HEK293 (cell line): ENCODE measurements around the gene PPP2R2D.

ENCODE experiments used
- CTCF ChIA-PET: fragments of 350-600 bp; formaldehyde crosslinking; extraction: SDS; loops from one replicate; lab custom pipeline; 2021; ENCODE audit warnings: antibody characterized with exemption; lab: Yijun Ruan, JAX
- POLR2A ChIA-PET: fragments of 300-600 bp; formaldehyde crosslinking; extraction: SDS; loops from one replicate; lab custom pipeline; 2020; ENCODE audit warnings: antibody characterized with exemption, inconsistent platforms; lab: Yijun Ruan, JAX
- H3K27ac ChIP-seq: fragments of 200-500 bp; sonication (Bioruptor generic); 2 replicates; pipeline ENCODE4 v1.5.1; 2014; ENCODE audit warnings: low read depth, low read length, control low read depth, inconsistent platforms; ENCODE audit errors: extremely low read depth
- H3K36me3 ChIP-seq, 2 experiments: fragments of 200-500 bp in 1 of 2; sonication (Bioruptor generic) in 1 of 2; 1 replicate in 1 of 2; 2 replicates in 1 of 2; pipeline ENCODE4 v1.5.1; 2014 to 2017; ENCODE audit warnings: inconsistent platforms in 2 of 2, low read length in 2 of 2; ENCODE audit not compliant: control insufficient read depth in 2 of 2, insufficient read depth in 1 of 2
- H3K4me1 ChIP-seq: fragments of 200-500 bp; sonication (Bioruptor generic); 2 replicates; pipeline ENCODE4 v1.5.1; 2014; ENCODE audit warnings: mild to moderate bottlenecking, low read length, inconsistent platforms; ENCODE audit not compliant: control insufficient read depth, insufficient read depth
- H3K4me3 ChIP-seq: 2 replicates; pipeline ENCODE4 v1.5.1; 2011; ENCODE audit warnings: low read depth, mild to moderate bottlenecking, control low read depth, low read length, moderate library complexity
- H3K9me3 ChIP-seq: fragments of 200-500 bp; sonication (Bioruptor generic); 2 replicates; pipeline ENCODE4 v1.5.1; 2014; ENCODE audit warnings: low read depth, low read length, inconsistent platforms; ENCODE audit not compliant: control insufficient read depth, insufficient read depth
- BCL11B ChIP-seq: fragments of 450-650 bp; formaldehyde crosslinking; IDR thresholded peaks from 2 replicates; pipeline ENCODE4 v1.5.1; 2016; ENCODE audit warnings: low read depth, missing biosample characterization, missing genetic modification characterization
- GLIS1 ChIP-seq: fragments of 450-650 bp; formaldehyde crosslinking; IDR thresholded peaks from 2 replicates; pipeline ENCODE4 v1.5.1; 2016; ENCODE audit warnings: missing biosample characterization, missing genetic modification characterization
- IKZF3 ChIP-seq: fragments of 450-650 bp; IDR thresholded peaks from 2 replicates; pipeline ENCODE4 v1.5.0; 2018; ENCODE audit warnings: missing biosample characterization, mild to moderate bottlenecking, missing genetic modification characterization, moderate library complexity
- KLF16 ChIP-seq: fragments of 450-650 bp; formaldehyde crosslinking; IDR thresholded peaks from 2 replicates; pipeline ENCODE4 v1.5.1; 2017; ENCODE audit warnings: missing biosample characterization, missing genetic modification characterization
- REST ChIP-seq: fragments of 450-650 bp; formaldehyde crosslinking; IDR thresholded peaks from 2 replicates; pipeline ENCODE4 v1.5.1; 2016; ENCODE audit warnings: missing biosample characterization, missing genetic modification characterization
- SCRT1 ChIP-seq: fragments of 450-650 bp; formaldehyde crosslinking; IDR thresholded peaks from 2 replicates; pipeline ENCODE4 v1.5.1; 2016; ENCODE audit warnings: missing biosample characterization, missing genetic modification characterization, borderline replicate concordance
- ZEB2 ChIP-seq: fragments of 450-650 bp; formaldehyde crosslinking; IDR thresholded peaks from 2 replicates; pipeline ENCODE4 v1.5.1; 2016; ENCODE audit warnings: missing biosample characterization, missing genetic modification characterization
- ZFP3 ChIP-seq: fragments of 450-650 bp; formaldehyde crosslinking; IDR thresholded peaks from 2 replicates; pipeline ENCODE4 v1.5.1; 2016; ENCODE audit warnings: low read depth, missing biosample characterization, missing genetic modification characterization
- ZFP37 ChIP-seq: fragments of 450-650 bp; formaldehyde crosslinking; IDR thresholded peaks from 2 replicates; pipeline ENCODE4 v1.5.1; 2016; ENCODE audit warnings: missing biosample characterization, missing genetic modification characterization
- ZNF133 ChIP-seq: fragments of 450-650 bp; formaldehyde crosslinking; IDR thresholded peaks from 2 replicates; pipeline ENCODE4 v1.5.1; 2016; ENCODE audit warnings: missing biosample characterization, missing genetic modification characterization
- ZNF280D ChIP-seq: fragments of 450-650 bp; formaldehyde crosslinking; IDR thresholded peaks from 2 replicates; pipeline ENCODE4 v1.5.1; 2016; ENCODE audit warnings: missing biosample characterization, missing genetic modification characterization
- ZNF311 ChIP-seq: fragments of 450-650 bp; formaldehyde crosslinking; IDR thresholded peaks from 2 replicates; pipeline ENCODE4 v1.5.1; 2017; ENCODE audit warnings: missing biosample characterization, missing genetic modification characterization, borderline replicate concordance
- ZNF366 ChIP-seq: fragments of 450-650 bp; formaldehyde crosslinking; conservative IDR thresholded peaks from 2 replicates; pipeline ENCODE4 v1.5.1; 2016; ENCODE audit warnings: missing biosample characterization, missing genetic modification characterization
- ZNF391 ChIP-seq: fragments of 450-650 bp; formaldehyde crosslinking; IDR thresholded peaks from 2 replicates; pipeline ENCODE4 v1.5.1; 2016; ENCODE audit warnings: low read depth, missing biosample characterization, missing genetic modification characterization, borderline replicate concordance
- ZNF404 ChIP-seq: fragments of 450-650 bp; formaldehyde crosslinking; IDR thresholded peaks from 2 replicates; pipeline ENCODE4 v1.5.1; 2017; ENCODE audit warnings: missing biosample characterization, missing genetic modification characterization
- ZNF488 ChIP-seq: fragments of 450-650 bp; formaldehyde crosslinking; IDR thresholded peaks from 2 replicates; pipeline ENCODE4 v1.5.1; 2016; ENCODE audit warnings: missing biosample characterization, missing genetic modification characterization
- ZNF621 ChIP-seq: fragments of 450-650 bp; formaldehyde crosslinking; IDR thresholded peaks from 2 replicates; pipeline ENCODE4 v1.5.1; 2017; ENCODE audit warnings: missing biosample characterization, missing genetic modification characterization
- ZNF791 ChIP-seq: fragments of 450-650 bp; formaldehyde crosslinking; IDR thresholded peaks from 2 replicates; pipeline ENCODE4 v1.5.1; 2016; ENCODE audit warnings: missing biosample characterization, missing genetic modification characterization
- ZSCAN30 ChIP-seq: fragments of 450-650 bp; IDR thresholded peaks from 2 replicates; pipeline ENCODE4 v1.5.1; 2018; ENCODE audit warnings: missing biosample characterization, mild to moderate bottlenecking, missing genetic modification characterization, moderate library complexity
- TF ChIP-seq, protein P1 (sequence below): fragments of 450-650 bp; formaldehyde crosslinking; IDR thresholded peaks from 2 replicates; pipeline ENCODE4 v1.5.1; 2017; ENCODE audit warnings: missing biosample characterization, missing genetic modification characterization

Gene PPP2R2D

DNA sequence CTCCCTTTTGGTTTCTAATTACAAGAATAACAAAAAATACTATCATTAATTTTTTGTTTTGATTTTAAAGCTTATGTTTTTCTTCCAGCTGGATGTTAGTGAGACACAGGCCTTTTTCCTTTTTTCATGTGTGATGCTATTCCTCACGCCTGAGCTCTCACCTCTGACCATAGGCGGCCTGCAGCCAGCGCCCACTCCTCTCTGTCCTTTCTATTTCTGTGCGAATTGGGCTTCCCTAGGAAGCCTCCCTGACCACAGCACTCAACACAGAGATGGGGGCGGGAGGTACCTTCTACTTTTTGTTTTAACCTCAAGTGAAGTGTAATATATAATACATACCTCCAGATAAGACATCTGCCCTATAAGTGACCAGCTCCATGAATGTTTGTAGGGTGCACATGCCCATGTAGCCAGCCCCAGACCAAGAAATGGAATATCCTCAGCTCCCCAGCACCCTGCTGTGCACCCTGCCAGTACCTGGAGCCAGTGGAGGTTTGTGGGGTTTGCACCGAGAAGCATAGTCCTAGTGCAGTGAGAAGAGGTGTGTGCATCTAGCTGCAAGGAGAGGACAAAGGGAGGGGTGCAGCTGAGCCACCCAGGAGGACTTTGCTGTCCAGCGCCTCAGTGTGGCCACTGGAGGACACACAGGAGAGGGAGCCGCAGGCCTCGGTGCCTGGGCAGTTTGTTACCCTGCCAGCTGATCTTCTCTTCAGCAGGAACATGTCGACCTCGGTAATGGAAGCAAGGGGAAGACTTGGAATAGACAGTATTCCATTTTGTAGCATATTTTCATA lies 42.4 kb downstream of the PPP2R2D start:
- Histone ChIP-seq H3K27ac (no peak overlapping the region), H3K4me1 (no peaks in the 10 kb centered on the region), H3K36me3 (peaks cover 22 to 90% of the 10 kb centered on the region in 2 experiments), H3K9me3 (no peaks in the 10 kb centered on the region)
- CTCF ChIA-PET, result interaction anchor here (1.0 to 2.9 kb wide), 6 partner anchors 11 to 57 kb away, joined by 3 to 10 read pairs (median 6); no protein-coding TSS in a partner anchor
- no peak for TF ChIP-seq ZNF133 (tag by site-specific recombination)
- no peak for TF ChIP-seq IKZF3
- no peak for TF ChIP-seq ZNF311 (tag by site-specific recombination)
- no peak for TF ChIP-seq SCRT1 (tag by site-specific recombination)
- no peak for TF ChIP-seq ZNF391 (tag by site-specific recombination)
- no peak for TF ChIP-seq BCL11B (tag by site-specific recombination)
- TF ChIP-seq ZNF280D (tag by site-specific recombination), result no peak
- no peak for TF ChIP-seq GLIS1 (tag by site-specific recombination)
- no peak for TF ChIP-seq ZNF404 (tag by site-specific recombination)
- no peak for TF ChIP-seq KLF16 (tag by site-specific recombination)
- no peak for TF ChIP-seq REST (tag by site-specific recombination)
- no peak for TF ChIP-seq ZFP3 (tag by site-specific recombination)
- TF ChIP-seq ZEB2 (tag by site-specific recombination), result no peak
- TF ChIP-seq ZNF366 (tag by site-specific recombination), result no peak
- no peak for TF ChIP-seq ZFP37 (tag by site-specific recombination)
- TF ChIP-seq, all 188 proteins: peak for 0
- POLR2A ChIA-PET, result no interaction called here
- no peak overlapping the region for H3K4me3 ChIP-seq

DNA sequence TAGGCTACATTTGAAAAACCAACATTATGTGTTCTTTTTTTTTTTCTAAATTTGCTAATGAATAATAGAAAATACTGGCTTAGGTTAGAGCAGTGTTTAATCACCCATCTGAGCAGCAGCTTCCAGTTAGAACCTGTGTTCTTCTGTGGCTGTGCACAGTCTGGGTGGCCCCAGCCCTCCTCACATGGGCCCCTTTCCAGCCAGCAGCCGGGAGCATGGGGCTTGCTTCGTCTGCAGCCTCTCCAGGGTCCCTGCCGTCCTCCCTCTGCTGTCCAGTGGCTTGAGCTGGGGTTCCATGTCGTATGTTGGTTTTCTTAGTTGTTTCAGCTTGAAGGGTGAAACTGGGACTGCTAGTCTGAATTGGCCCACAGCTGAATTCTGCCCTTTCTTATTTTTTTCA lies 43.6 kb downstream of the PPP2R2D start:
- CTCF ChIA-PET, result interaction anchor here (1.3 to 2.9 kb wide), 3 partner anchors 40 to 79 kb away, joined by 5 to 10 read pairs (median 7); no protein-coding TSS in a partner anchor
- POLR2A ChIA-PET, result no interaction called here
- Histone ChIP-seq H3K27ac (no peak overlapping the region), H3K4me1 (no peaks in the 10 kb centered on the region), H3K4me3 (no peak overlapping the region), H3K36me3 (peaks cover 23 to 93% of the 10 kb centered on the region in 2 experiments), H3K9me3 (no peaks in the 10 kb centered on the region)
- TF ChIP-seq ZNF621 (tag by site-specific recombination) (no peak), ZNF488 (tag by site-specific recombination) (no peak), ZSCAN30 (tag by site-specific recombination) (no peak), ZNF791 (tag by site-specific recombination) (no peak)
- TF ChIP-seq, protein P1, sequence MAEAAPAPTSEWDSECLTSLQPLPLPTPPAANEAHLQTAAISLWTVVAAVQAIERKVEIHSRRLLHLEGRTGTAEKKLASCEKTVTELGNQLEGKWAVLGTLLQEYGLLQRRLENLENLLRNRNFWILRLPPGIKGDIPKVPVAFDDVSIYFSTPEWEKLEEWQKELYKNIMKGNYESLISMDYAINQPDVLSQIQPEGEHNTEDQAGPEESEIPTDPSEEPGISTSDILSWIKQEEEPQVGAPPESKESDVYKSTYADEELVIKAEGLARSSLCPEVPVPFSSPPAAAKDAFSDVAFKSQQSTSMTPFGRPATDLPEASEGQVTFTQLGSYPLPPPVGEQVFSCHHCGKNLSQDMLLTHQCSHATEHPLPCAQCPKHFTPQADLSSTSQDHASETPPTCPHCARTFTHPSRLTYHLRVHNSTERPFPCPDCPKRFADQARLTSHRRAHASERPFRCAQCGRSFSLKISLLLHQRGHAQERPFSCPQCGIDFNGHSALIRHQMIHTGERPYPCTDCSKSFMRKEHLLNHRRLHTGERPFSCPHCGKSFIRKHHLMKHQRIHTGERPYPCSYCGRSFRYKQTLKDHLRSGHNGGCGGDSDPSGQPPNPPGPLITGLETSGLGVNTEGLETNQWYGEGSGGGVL, result no peak
